Measurements from ENCODE around the gene NEDD4L. TPM values are rescaled to one million over a fixed set of nuclear protein-coding genes. Genes with fewer than 3 reads are reported as not detected.

The NEDD4L gene
- total RNA-seq, 1 donor from 2014 or later: 55.9 TPM

DNA sequence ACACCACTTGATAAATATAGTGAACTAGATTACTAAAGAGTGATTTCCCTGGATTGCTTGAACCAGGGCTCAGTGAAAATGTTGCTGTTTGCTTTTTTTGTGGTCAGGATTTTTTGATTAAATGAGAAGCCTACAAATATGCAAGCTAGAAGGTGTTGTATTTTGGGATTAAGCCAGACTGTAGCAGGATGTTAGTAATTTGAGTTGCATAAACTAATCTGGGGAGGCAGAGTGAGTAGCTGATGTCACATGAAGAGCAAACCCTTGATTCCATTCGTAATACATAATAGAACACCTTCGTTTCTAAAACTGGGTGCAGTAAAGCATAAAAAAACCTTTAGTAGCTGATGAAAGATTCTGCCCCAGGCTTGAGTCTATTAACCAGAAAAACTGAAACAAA lies 32.0 kb downstream of the NEDD4L start:
- intact Hi-C loops (cut with DNase I): no loop called here
- ATAC-seq: no peak

DNA sequence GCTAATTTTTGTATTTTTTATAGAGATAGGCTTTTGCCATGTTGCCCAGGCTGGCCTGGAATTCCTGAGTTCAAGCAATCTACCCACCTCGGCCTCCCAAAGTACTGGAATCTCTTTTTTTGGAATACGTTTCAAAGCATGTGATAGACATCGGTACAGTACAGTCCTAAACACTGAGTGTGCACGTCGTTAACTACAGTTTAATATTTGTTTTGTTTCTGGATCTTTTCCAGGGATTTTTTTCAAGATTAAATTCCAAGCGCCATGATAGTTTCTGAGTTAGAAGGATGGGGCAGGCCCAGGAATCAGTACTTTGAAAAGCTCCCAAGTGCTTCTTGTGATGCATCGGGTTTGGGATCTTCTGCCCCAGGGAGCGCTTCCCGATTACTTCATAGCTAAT lies 33.3 kb downstream of the NEDD4L start:
- ATAC-seq (no peak), DNase-seq (ENCODE audit: missing footprints) (no peak)
- intact Hi-C loops (cut with DNase I): no loop called here

More for the DNA sequence above, 32.0 kb downstream of the NEDD4L start:
- DNase-seq (ENCODE audit: missing footprints): no peak

DNA sequence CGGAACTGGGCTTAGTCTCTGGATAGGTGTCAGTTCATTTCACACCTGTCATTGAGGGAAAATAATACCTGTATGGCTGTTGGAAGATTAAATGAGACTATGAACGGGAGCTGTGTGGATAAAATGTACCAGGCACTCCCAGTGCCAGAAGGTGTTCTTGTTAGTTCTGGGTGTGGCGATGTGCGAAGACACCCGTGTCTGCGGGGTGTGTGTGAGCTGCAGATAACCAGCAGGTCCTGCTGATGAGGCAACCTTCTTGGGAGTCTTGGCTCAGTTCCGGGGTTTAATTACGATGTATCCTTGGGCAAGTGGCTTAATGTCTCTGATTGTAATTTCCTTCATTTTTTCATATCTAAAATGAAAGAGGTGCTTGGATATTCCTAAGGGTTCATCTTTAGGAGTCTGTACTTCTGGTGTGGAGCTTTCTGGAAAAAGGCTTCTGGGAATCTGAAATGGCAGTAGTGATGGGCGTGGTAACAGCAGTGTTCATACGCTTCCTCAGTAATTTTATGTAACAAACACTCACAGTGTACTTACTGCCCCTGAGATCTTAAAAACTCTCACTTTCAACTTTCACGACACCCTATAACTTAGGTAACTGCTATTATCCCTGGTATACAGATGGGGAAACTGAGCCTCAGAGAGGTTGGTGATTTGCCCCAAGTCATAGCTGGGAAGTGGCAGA lies 35.0 kb downstream of the NEDD4L start:
- ATAC-seq (no peak), DNase-seq (ENCODE audit: missing footprints) (no peak)
- intact Hi-C loops (cut with DNase I): no loop called here

DNA sequence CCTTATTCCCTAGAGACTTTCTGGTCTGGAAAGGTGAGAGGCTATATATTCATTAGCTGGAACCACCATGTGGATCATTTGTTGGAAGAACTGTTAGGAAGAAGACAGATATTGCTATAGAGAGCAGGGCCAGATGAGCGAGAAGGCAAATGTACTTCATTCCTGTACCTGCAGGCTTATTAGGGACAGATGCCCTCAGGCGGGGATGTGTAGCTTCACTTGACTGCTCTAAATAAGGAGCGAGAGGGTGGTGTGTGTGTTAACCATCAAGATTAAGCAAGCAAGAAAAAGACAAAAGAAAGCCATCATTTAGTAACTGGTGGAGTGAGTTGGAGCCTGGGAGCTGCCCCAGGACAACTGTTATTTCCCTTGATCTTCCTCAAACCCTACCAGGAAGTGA lies 36.4 kb downstream of the NEDD4L start:
- no peak for DNase-seq (ENCODE audit: missing footprints)
- intact Hi-C loops (cut with DNase I): no loop called here

DNA sequence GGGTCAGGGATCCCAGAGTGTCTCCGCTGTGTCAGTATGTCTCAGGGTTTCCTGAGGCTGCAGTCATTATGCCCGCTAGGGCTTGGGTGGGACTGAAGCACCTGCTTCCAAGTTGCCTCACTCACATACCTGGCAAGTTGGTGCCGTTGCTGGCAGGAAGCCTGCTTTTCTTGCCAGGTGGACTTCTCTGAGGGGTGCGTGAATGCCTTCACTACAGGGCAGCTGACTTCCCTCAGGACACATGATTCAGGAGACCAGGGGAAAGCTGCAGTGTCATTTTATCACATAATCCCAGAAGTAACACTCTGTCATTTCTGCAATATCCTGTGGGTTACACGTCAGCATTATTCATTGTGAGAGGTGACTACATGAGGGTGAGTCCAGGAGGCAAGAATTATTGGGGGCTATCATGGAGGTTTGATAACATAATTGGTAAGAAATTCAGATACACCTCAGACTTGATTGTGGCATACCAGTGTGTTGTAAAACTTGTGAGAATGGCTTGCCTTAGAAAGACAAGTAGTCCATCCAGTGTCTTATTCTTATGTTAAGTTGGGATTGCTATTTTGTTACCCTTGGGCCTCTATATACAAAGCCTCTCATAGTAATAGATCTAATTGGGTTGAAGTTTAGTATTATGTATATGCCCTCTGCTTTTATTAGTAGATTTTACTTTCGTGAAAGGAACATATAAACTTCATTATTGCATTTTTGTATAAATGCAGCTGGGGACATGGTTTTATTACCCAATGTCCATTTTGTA lies 44.1 kb downstream of the NEDD4L start:
- no peak for ATAC-seq

More for the DNA sequence above, 36.4 kb downstream of the NEDD4L start:
- no peak for ATAC-seq

DNA sequence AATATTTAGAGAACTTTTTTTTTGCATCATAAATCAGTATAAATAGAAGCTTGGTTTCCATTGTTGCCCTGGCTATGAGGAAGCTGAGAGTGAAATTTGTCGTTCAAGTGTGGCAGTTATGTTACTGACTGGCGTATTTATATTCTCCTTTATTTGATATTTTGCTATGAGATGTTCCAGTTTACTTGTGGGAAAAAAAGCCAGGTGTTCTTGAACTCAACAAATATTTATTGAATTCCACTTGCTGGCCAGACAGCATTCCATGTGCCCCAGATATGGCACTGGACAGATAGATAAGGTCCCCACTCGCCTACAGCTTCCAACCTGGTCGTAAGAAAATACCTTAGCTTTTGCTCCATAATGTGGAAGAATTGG lies 44.7 kb downstream of the NEDD4L start:
- intact Hi-C loops (cut with DNase I): no loop called here
- no peak for ATAC-seq
- no peak for DNase-seq (ENCODE audit: missing footprints)

More for the DNA sequence above, 44.1 kb downstream of the NEDD4L start:
- no peak for DNase-seq (ENCODE audit: missing footprints)
- intact Hi-C loops (cut with DNase I): no loop called here

DNA sequence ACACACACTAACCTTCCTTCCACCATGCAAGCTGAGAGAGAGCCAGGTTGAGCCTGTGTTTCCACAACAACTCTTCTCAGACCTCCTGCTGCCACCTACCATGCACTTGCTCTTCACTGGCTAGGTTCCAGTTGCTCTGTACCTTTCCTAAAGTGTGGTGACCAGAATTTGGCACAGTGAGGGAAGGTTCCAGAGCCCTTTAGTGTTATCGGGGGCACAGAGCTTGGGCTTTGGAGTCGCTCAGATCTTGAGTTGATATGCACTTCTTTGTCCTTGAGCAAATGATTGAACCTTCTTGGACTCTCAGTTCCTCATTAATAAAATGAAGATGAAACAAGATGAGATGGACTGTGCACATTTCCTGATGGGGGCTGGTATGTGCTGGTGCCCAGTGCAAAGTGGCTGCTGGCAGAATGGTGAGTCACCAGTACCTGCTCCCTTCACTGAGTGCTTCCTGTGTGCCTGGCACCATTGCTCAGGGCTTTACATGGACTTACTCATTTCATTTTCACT lies 47.1 kb downstream of the NEDD4L start:
- DNase-seq (ENCODE audit: missing footprints) (no peak), ATAC-seq (no peak)
- intact Hi-C loops (cut with DNase I): no loop called here

DNA sequence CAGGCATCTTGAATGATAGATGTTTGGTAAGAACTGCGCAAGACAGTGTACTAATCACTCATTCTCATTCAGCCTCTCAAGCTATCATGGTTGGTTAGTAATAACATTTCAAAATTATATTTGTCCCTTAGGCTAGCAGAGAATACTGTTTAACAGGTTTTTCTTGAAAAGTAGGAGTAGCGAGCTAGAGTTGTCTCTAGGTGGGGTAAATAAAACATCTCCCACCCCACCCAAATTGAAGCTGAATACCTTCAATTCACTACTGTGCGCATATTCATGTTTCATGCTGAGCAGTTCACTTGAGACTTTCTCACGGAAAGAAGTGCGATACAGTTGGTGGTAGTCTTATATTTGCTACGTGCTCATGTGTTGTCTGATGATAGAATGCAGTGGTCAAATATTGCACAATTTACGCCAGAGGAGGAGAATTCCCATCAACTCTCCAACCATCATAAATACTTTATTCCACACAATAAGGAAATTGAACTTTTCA lies 49.3 kb downstream of the NEDD4L start:
- intact Hi-C loops (cut with DNase I): no loop called here
- DNase-seq (ENCODE audit: missing footprints): no peak

DNA sequence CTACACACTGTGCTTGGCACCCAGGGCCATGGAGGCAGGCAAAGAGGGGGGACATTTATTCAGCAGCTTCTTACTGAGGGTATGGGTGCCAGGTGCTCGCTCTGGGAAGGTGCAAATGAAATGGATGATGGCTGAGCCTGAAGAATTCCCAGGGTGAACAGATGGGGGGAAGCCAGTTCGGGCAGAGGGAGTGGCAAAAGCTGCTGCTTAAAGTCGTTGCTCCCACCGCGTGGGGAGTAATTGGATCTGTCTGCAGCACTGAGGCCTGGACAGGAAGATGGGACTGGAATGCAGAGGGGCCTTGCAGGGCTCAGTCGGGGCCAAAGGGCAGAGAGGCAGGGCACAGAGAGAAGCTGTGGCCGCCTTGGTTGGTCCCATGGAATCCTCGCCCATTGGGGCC lies 51.2 kb downstream of the NEDD4L start:
- no peak for ATAC-seq
- no peak for DNase-seq (ENCODE audit: missing footprints)

More for the DNA sequence above, 49.3 kb downstream of the NEDD4L start:
- no peak for ATAC-seq

DNA sequence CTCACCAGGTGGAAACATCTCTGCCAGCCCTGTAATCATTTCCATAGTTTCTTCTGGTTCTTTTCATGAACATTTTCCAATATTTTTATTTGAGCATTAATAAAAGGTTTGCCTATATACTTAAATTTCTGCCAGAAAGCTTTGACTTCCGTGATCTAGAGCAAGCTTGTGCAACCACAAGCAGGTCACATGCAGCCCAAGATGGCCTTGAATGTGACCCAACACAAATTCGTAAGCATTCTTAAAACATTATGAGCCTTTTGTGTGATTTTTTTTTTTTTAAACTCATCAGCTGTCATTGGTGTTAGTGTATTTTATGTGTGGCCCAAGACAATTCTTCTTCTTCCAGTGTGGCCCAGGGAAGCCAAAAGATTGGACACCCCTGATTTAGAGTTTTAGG lies 51.6 kb downstream of the NEDD4L start:
- no peak for DNase-seq (ENCODE audit: missing footprints)
- intact Hi-C loops (cut with DNase I): no loop called here
- ATAC-seq: no peak

More for the DNA sequence above, 51.2 kb downstream of the NEDD4L start:
- intact Hi-C loops (cut with DNase I): no loop called here

DNA sequence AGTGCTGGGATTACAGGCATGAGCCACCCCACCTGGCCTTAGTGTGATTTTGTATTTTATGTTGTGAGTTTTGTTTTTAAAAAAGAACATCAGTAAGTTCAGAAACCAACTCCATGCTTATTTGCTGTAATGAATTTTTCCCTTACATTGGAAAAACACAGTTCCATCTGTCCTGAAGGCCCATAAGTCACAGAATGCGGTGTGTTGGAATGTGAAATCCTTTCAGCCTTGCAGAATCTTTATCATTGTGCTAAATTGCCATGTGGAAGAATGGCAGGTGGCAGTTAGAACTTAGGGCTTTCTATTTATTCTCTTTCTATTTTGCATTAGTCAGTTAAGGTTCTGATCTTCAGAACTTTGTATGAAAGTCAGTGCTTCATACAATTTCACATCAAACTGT lies 52.6 kb downstream of the NEDD4L start:
- intact Hi-C loops (cut with DNase I): no loop called here
- ATAC-seq: no peak

DNA sequence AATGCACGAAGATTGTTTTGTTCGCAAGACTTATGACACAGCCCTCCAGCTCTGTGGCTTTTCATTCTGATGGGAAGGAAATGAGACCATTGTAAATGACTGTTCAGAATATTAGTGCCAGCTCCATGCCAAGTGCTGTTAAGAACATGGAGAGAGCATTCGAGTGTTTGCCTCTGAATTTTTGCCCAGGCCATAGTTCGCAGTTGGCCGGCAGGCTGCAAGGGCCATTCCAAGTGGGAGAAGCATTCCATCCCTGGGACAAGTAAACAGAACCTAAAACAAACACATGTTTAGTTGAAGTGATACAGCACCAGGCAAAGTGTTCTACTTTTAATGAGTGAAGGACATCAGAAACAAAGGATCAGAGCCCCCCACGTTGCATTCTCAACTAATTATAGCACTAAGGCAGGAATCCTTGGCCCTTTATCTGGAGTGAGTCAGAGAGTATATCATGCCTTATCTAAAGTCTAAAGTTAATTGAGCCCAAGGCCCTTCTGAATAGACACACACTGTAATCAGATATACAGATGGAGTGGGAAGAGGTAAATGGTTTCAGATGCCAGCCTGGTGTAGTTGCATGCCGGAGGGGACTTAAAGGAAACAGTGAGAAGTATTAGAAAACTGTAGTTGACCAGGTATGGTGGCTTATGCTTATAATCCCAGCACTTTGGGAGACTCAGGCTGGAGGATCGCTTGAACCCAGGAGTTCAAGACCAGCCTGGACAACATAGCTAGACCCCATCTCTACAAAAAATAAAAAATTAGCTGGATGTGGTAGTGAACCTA lies 53.3 kb downstream of the NEDD4L start:
- DNase-seq (ENCODE audit: missing footprints) (peak; percentile 64), ATAC-seq (peak; percentile 72)
- intact Hi-C loops (cut with DNase I): no loop called here

More for the DNA sequence above, 52.6 kb downstream of the NEDD4L start:
- no peak for DNase-seq (ENCODE audit: missing footprints)

DNA sequence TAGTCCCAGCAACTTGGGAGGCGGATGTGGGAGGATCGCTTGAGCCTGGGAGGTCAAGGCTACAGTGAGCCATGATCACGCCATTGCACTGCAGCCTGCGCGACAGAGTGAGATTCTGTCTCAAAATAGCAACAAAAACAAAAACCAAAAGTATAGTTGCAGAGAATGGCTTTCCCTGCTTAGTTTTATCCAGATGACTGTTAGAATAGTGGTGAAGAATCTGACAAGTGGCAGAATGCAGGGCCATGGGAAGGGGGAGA lies 53.8 kb downstream of the NEDD4L start:
- intact Hi-C loops (cut with DNase I): no loop called here
- ATAC-seq (no peak), DNase-seq (ENCODE audit: missing footprints) (no peak)

DNA sequence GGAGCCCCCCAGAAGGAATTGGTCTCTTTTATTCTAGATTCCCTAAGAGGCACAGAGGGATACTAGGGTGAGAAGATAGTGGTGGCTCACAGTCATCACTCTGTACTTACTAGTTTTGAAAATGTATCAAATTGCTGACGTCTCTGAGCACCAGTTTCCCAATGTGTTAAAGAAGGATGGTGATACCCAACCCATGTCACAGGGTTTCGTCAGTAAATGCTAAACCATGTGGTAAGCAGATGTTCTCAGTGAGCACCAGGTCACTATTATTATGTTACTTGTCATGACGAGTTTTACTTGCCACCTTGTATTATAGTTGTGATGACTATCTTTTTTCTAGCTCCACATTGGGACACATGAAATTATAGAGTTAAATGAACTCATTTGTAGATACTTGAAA lies 54.7 kb downstream of the NEDD4L start:
- DNase-seq (ENCODE audit: missing footprints) (no peak), ATAC-seq (no peak)
- intact Hi-C loops (cut with DNase I): no loop called here

DNA sequence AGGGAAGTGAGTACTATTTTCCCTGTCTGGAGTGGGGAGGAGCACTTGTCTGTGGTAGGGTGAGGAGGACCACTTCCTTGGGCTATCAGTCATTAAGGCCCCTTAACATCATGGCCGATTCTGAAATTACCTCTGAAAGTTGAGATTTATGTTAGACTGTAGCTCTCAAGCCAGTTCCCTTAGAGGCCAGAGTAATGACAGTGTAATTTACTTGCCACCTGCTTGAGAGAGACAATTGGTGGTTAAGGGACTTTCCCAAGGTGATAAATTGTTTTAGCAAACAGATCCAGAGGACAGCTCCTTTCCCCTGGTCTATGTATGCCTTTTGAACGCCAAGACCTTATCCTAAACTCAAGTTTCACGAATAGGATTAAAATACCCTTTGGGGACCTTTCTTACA lies 56.1 kb downstream of the NEDD4L start:
- intact Hi-C loops (cut with DNase I): no loop called here
- ATAC-seq (no peak), DNase-seq (ENCODE audit: missing footprints) (no peak)

DNA sequence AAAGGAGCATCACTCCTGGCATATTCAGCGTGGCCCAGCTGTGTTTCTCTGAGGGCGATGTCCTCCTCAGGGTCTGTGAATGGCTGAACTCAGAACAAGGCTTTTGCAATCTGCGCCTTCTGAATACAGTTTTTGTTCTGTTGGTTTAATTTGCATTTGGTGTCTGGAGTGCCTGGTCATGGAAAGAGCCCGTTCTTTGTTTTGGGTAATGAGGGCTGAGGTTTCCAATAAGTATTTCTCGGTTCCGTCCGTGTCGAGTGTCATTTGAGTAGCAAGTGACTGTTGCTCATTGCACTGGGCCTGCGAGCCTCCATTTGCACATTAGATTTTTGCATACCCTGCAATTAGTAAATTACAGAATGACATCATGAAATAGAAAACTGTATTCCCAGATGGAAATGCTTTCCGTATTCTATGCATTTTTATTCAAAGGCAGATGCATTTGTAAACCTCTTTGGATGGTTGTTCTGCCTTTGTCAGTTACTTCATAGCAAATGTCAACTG lies 57.3 kb downstream of the NEDD4L start:
- DNase-seq (ENCODE audit: missing footprints) (no peak), ATAC-seq (no peak)
- intact Hi-C loops (cut with DNase I): no loop called here

DNA sequence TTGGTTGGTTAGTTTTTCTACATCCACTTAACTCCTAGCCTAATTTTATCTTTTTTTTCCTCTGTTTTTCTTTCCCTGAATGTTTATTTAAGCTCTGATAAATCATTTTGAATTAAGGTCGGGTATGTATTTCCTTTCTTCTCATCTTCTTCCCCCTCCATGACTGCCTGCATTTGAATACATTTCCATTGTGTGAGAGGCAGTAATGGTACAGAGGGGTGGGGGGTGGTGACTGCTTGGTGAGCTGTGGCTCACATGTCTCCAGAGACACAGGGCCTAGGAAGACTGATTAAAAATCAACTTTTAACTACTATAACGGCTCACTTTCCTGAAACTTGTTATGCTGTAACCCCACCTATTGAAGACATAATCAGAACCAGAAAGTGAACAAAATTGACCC lies 58.0 kb downstream of the NEDD4L start:
- ATAC-seq (no peak), DNase-seq (ENCODE audit: missing footprints) (no peak)
- intact Hi-C loops (cut with DNase I): no loop called here

DNA sequence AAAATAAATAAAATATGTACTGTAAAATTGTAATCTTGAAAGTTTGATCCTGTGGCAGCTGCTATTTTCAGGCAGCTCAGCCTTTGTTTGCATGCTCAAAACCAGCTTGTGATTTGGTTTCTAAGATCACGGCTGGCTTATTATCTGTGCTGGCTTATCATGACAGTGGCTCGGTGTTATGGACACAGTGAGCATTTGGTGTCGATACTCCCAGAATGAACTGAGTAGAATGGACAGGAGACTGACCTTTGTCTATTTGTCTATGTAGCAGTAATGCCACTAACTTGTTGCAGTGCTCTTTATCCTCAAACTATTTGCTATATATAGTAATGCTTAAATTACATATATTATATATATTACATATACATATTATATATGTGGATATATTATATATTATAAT lies 58.8 kb downstream of the NEDD4L start:
- ATAC-seq (no peak), DNase-seq (ENCODE audit: missing footprints) (no peak)
- intact Hi-C loops (cut with DNase I): no loop called here

DNA sequence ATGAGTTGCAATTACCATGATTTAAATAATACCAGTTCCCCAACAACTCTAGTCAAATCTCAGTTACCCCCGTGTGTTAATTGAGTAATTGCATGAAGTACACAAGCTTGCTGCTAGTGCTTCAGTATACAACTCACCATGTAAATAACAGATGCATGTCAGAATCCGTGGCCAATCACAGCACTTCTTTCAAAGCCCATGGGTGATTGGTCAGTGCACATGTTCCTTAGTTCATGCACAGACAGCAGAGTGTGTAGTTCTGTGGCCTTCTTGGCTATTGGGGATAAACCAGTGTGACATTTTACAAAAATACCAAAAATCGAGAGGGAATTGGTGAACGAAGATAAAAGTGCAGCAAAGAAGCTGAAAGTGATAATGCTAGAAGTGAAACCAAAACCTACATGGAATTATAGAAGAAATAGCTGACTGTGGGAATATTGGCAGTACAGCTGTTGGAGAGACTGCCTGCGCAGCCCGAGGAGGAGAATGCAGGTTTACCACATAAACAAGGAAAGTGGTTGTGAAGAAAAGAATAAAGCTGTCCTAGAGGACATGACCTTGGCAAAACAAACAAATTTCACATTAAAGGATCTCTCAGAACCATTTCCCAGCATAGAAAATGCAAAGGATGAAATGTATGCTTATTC lies 59.4 kb downstream of the NEDD4L start:
- ATAC-seq (no peak), DNase-seq (ENCODE audit: missing footprints) (no peak)
- intact Hi-C loops (cut with DNase I): no loop called here

Data from Right ventricle myocardium inferior (tissue), 1 donor.